ENCODE measurements around the gene GUK1.

Gene GUK1

DNA sequence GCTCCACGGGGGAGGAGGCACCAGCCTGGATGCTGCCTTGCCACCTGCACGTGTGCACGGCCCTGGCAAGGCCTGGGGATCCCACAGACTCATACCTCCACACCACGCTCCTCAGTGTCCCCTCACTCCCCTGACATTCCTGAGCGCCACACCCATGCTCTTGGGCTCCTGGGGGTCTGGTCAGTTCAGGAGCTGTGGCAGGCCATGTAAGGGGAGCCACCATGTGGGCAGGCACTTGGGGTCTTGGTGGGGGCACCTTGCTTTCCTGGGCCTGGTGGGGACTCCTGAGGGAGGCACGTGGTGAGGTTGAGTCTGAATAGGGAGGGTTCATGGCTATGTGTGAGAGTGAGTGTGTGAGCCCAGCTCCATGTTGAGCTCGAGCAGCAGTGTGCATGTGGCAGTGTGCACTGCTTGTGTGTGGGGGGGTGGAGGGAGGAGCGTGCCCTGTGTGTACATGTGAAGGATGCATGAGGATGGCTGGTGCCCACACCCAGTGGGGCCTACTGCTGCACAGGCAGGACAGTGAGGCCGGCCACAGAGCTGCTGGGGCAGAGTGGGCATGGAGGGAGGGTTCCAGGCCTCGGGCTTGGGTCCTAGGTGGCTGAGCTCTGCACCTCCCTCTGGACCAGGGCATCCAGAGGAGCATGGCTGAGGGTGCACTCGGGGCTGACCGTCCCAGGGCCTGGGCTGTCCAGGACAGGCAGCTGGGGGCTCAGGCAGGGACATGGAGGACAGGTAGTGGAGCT is 11.3 kb downstream of the GUK1 start:
- DNase-seq, result no peak

- no peak for DNase-seq
Observed at GRCh38 chr1:228152097-228152917, 12.2 kb downstream of the GUK1 start.

- no peak for DNase-seq
Observed at GRCh38 chr1:228152918-228153258, 12.8 kb downstream of the GUK1 start.

DNA sequence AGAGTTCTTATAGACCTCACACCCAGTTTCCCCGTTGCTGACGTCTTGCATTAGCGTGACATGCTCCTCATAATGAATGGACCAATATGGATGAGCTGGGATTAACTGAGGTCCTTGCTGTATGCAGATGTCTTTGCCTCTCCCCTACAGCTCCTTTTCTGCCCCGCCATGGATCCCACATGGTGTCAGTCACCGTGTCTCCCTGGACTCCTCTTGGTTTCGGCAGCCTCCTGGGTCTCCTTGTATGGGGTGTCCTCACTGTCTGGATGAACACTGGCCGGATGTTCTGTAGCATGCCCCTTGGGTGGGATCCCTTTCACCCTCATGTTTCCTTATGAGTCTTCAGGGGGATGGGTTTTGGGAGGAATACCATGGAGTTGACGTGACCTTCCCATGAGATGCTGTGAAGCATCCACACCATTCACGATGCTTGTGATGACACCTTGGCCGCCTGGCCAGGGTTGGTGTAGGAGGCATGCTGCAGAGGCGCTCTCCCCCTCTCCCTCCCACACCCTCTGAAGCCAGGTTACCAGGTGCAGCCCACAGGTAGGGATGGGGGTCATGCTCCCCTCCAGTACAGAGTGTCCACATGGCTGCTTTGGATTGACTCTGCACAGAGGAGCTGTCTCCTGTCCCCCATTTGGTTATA is 14.1 kb downstream of the GUK1 start:
- no peak for DNase-seq

DNA sequence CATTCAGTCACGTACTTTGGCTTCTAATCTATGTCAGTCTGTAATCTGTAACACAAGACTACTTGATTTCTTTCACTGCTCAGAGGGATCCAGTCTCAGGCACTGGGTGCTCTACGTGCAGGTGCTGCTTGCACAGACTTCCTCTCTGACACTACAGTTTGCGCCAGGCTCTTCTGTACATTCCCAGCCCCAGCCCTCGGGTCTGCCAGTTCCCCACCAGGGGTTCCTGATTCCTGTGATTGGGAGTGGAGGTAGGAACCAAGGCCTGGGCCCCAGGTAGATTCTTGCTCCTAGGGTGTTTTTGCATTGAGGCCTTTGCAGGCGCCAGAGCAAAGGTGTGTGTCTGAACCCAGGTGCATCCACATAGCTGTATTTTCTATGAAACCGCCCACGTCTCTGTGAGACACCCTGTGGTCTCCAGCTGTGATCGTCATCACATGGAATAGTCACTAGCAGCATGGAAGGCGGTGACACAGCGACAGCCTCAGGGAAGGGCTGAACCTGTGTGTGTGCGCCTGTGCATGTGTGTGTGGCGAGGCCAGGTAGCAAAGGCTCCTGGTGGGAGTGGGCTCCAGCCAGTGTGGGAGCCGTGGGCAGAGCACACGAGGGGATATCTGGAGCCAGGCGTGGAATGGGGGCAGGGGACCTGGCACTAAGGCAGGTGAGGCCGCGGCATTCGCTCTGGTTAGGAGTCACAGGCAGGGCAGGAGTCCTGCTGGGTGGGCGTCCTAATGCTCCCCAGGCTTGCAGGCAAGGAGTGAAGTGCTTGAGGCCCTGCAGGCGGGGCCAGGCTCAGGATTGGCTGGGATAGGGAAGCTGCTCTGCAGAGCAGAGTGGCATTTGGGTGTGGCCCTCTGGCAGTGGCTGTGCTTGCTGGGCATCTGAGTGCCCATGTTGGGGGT is 14.8 kb downstream of the GUK1 start:
- DNase-seq, result peak; percentile 80

GRCh38 chr1:228155596-228156514 is 15.8 kb downstream of the GUK1 start:
- DNase-seq, result no peak

DNA sequence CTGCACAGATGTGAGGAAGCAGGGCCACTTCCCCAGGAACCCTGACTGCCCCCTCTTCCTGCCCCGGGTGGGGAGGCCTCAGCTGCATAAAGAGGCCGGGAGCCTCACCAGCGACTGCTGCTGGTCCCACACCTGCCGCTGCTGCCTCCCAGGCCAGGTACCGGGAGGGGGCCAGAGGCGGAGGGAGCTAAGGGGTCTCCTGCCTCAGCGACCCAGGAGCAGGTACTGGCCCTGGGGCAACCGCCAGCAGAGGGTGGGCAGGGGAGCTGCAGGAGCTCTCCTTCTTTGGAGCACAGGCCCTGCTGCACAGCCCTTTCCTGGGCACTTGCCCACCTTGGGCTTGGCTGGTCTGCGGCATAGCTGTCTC is 16.4 kb downstream of the GUK1 start:
- no peak for DNase-seq

DNA sequence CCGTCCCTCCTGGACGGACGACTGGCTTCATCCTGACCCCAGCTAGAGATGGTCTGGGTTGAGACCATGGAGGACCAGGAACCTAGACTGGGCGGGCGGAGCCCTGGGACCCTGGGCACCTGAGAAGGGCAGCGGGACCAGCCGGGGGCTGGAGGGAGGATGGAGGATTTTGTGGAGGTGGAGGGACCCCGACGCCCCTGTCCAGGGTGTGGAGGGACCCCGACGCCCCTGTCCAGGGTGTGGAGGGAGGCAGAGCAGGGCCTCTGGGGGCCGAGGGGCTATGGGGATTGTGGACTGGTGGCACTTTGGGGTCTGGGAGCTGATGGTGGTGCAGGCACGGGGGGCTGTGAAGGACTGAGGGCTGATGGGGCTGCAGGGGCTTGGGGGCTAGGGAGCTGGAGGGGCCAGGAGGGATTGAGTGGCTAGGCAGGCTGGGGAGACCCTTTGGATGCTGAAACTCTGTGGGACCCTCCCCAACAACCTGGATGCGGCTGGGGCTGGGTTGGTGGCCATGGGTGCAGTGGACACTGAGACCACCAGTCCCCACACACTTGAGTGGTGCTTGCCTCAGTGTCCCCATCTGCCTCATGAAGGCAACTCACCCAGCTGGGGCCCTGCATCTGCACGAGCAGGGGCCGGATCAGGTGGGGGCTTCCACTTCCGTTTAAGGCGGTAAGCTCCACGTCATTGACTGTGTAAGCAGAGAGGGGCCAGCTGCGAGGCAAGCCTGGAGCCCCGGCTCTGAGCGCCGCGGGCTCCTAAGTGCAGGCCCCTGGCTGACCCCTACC is 17.1 kb downstream of the GUK1 start:
- no peak for DNase-seq

- DNase-seq, result no peak
Observed at GRCh38 chr1:228157729-228158126, 17.6 kb downstream of the GUK1 start.

DNA sequence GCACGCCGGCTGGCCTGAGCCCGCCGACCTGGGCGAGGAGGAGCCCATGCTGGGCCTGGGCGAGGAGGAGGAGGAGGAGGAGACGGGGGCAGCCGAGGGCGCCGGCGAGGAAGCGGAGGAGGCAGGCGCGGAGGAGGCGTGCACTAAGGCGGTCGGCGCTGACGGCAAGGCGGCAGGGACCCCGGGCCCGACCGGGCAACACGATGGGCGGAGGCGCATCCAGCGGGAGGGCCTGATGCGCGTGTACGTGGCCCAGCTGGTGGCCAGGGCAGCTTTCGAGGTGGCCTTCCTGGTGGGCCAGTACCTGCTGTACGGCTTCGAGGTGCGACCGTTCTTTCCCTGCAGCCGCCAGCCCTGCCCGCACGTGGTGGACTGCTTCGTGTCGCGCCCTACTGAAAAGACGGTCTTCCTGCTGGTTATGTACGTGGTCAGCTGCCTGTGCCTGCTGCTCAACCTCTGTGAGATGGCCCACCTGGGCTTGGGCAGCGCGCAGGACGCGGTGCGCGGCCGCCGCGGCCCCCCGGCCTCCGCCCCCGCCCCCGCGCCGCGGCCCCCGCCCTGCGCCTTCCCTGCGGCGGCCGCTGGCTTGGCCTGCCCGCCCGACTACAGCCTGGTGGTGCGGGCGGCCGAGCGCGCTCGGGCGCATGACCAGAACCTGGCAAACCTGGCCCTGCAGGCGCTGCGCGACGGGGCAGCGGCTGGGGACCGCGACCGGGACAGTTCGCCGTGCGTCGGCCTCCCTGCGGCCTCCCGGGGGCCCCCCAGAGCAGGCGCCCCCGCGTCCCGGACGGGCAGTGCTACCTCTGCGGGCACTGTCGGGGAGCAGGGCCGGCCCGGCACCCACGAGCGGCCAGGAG is 18.3 kb downstream of the GUK1 start:
- DNase-seq, result no peak

DNA sequence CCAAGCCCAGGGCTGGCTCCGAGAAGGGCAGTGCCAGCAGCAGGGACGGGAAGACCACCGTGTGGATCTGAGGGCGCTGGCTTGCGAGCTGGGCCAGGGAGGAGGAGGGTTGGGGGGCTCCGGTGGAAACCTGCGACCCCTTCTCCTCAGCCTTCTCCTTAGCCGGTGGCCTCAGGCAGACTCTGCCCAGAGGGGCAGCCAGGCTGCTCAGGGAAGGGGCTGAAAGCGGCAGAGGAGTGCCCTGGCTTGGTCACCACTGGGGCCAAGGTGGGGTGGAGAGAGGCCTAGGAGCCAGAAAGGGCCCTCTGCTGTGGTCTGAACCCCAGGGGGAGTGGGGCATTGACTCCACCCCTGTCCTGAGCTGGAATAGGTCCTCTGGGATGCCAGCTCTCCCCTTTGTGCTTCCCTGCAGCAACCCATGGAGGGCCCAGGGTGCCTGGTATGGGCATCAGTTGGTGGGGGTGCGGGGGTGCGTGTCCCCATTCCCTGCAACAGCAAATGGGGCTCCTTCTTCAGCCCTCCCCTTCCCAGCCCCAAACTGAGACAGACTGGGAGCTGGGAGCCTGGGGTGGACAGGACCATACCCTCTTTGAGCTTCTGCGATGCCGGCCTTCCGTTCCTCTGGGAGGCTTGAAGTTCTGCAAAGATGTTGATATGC is 19.1 kb downstream of the GUK1 start:
- no peak for DNase-seq

- DNase-seq, result no peak
Observed at GRCh38 chr1:228160201-228160761, 20.2 kb downstream of the GUK1 start.

GRCh38 chr1:228161362-228161761 is 21.3 kb downstream of the GUK1 start:
- no peak for DNase-seq

DNA sequence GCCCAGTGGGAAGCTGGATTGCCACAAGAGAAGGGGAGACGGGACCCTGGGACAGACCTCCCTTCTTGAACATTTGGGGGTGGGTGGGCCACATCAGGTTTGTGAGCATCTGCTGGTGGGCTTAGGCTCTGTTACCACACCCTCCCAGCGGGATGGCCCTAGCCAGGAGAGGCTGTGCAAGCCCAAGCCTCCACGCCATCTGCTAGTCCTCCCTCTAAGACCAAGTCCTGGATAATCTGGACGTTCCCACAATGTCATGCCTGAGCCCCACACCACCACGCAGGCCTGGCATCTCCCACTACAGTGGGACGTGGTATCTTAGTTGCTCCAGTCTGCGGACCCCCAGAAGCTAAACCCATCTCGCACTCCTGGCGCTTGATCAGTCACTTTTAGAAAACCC is 21.8 kb downstream of the GUK1 start:
- DNase-seq, result no peak

GRCh38 chr1:228162286-228163006 is 22.4 kb downstream of the GUK1 start:
- no peak for DNase-seq

GRCh38 chr1:228163007-228163753 is 23.1 kb downstream of the GUK1 start:
- no peak for DNase-seq

DNA sequence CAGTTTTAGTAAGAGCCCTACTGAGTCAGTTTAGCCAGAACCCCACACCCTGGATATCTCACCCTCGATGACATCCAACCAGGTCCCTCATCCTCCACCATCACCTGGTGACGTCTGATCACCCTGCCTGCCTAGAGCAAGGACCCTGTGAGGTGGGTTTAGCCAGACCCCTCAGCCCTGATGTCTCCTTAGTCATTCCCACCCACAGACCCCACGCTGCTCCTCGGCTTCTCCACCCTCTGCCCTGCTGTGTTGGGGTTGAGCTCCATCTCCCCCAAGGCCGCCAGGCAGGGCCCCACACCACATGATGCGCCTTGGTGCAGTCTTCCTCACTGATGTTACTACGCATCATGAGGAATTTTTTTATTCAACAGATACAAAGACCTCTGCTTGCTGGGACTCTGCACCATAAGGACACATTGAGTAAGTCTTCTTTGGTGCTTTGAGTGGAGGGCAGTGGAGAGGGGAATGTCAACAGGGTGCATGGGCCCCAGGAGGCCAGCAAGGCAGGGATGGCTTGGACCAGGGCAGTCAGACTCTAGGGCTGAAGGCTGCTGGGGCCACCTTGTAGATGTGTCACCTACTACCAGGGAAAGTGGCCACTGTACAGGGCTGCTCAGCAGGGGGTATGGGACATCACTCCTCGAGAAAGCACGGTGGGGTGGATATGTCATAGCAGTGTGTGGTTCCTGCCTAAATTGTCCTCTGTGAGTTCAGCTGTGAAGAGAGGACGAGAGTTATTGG is 23.9 kb downstream of the GUK1 start:
- DNase-seq, result no peak
